ENCODE results near the gene STRAP. TPM values are rescaled to one million over a fixed set of nuclear protein-coding genes. Genes with fewer than 3 reads are reported as not detected.
A peak's percentile ranks its signal among the peaks of the same experiment; 100 is the strongest.

STRAP gene
- total and polyA plus RNA-seq, 9 of the 15 experiments (the other 6 are each of a cell fraction or from before 2014, with no cell fraction given) = 58.5 to 134 (median 89.5) TPM

- TF ChIP-seq KLF10 (CRISPR knock-in tag; IDR thresholded peaks at IDR 0.05) (no peak), C11orf30 (IDR thresholded peaks at IDR 0.05; ENCODE audit: low read depth) (peak; percentile 22; the same call in 1 of the 2 replicates), ETV5 (CRISPR knock-in tag; IDR thresholded peaks at IDR 0.05; ENCODE audit: low read depth) (no peak)
Observed at GRCh38 chr12:15931590-15932053, 49.4 kb downstream of the STRAP start (continued).

GRCh38 chr12:15932327-15932726 lies 50.1 kb downstream of the STRAP start:
- Histone ChIP-seq H3K4me3 (no peak overlapping the region), H3K9me3 (replicated peaks; ENCODE audit: control insufficient read depth, insufficient read depth, low read depth, low read length) (no peaks in the 10 kb centered on the region), H3K27me3 (ENCODE audit: control insufficient read depth in 2 of 2, insufficient read depth in 2 of 2, low read length in 2 of 2) (no peaks in the 10 kb centered on the region), H4K20me1 (replicated peaks; ENCODE audit: control insufficient read depth, insufficient read depth, low read length) (no peaks in the 10 kb centered on the region), H2AFZ (ENCODE audit: low read depth, low read length) (no peak overlapping the region), H3K27ac (ENCODE audit: extremely low read depth, low read depth, low read length) (no peak overlapping the region), H3K9me1 (ENCODE audit: control insufficient read depth, insufficient read depth, low read length) (no peaks in the 10 kb centered on the region), H3K36me3 (ENCODE audit: control insufficient read depth, insufficient read depth, low read length) (no peaks in the 10 kb centered on the region), H3K79me2 (ENCODE audit: control insufficient read depth, insufficient read depth, low read length) (no peaks in the 10 kb centered on the region), H3K4me1 (replicated peaks in 1 of 2; ENCODE audit: control insufficient read depth in 2 of 2, insufficient read depth in 2 of 2, low read length in 2 of 2) (no peaks in the 10 kb centered on the region), H3K4me2 (ENCODE audit: insufficient read depth, low read length) (no peak overlapping the region), H3K9ac (ENCODE audit: insufficient read depth in 1 of 2, low read depth in 2 of 2, low read length in 2 of 2) (no peak overlapping the region)
- TF ChIP-seq CBX1 (IDR thresholded peaks at IDR 0.05; ENCODE audit: low read depth) (no peak), GATA2 (CRISPR knock-in tag; IDR thresholded peaks at IDR 0.05) (no peak), ARID3A (IDR thresholded peaks at IDR 0.05; ENCODE audit: borderline replicate concordance, low read depth, low read length) (no peak), RBM34 (IDR thresholded peaks at IDR 0.05; ENCODE audit: borderline replicate concordance, insufficient read depth, low read length) (no peak), ZBTB49 (CRISPR knock-in tag; IDR thresholded peaks at IDR 0.05; ENCODE audit: borderline replicate concordance) (no peak), E2F5 (CRISPR knock-in tag; IDR thresholded peaks at IDR 0.05) (no peak), ZNF518B (CRISPR knock-in tag; IDR thresholded peaks at IDR 0.05) (no peak), ZNF436 (CRISPR knock-in tag; IDR thresholded peaks at IDR 0.05) (no peak), DDX20 (tag; IDR thresholded peaks at IDR 0.05; ENCODE audit: low read depth) (no peak)
- intact Hi-C loops (cut with micrococcal nuclease) (no loop called here), in situ Hi-C loops (cut with MboI) (no loop called here)
- CTCF ChIA-PET (ENCODE audit: low intra/inter-chr PET ratio) = no interaction called here
- ATAC-seq (no peak), FAIRE-seq (no peak), DNase-seq (ENCODE audit: extremely low read depth in 1 of 4, low spot score in 3 of 4) (no peak)
- WGBS (ENCODE audit: insufficient coverage, low coverage, missing lambda C conversion rate) = 0% methylated on average over 1 of the region's 1 CpG
- POLR2A ChIA-PET = no interaction called here
- no TSS peak for BruUV-seq (replicated peaks)
